ENCODE data around the gene PPFIBP1. TPM values are rescaled to one million over a fixed set of nuclear protein-coding genes. Genes with fewer than 3 reads are reported as not detected.

PPFIBP1 gene
- total and polyA plus RNA-seq, 9 donors = 61.3 to 216 (median 155) TPM

DNA sequence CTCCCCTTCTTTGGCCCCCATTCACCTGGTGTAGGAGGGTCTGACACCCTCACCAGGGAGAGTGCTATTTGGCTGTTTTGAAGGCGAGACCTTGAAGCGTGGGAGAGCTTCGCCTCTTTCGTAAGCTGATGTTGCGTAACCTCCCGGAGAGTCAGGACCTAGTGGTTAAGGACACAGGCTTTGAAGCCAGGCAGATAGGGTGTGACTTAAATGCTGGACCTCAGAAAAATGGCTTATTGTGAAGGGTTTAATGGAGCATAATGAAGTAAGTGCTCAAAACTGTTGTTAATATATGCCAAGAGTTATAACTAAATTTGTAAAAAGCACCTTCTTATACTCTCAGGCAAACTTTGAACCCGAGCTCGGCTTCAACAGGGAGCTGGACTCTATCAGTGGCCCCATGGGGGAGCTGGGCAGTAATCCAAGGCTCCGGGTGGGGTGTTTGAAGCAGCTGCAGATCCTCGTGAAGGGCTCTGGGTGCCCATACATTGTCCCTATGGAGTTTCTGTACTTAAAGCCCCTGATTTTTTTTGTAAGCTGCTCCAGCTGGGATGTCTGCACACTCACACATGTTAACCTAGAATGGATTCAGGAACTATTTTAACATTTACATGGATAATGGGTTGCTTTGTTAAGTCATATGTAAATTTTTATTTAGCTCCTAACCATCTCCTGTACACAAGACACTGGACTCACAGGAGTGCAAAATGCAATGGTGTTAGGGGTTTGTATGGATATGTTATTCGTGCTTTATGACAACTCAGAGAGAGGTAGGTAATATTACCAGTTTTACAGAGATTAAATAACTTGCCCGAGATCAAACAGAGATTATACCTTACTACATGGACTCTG lies 26.0 kb downstream of the PPFIBP1 start:
- peak; percentile 87 to 96 (median 90) for DNase-seq
- Histone ChIP-seq H3K36me3 (no peaks in the 10 kb centered on the region), H3K27ac (peak overlapping the region; percentile 11 to 84), H3K27me3 (no peaks in the 10 kb centered on the region), H3K4me1 (ENCODE audit: insufficient read depth) (peaks cover 51% of the 10 kb centered on the region), H3K4me3 (no peak overlapping the region), H3K9me3 (no peaks in the 10 kb centered on the region)
- intact Hi-C loops (cut with DNase I) = no loop called here
- 14 to 19% (median 14%) methylated on average over 12 of the region's 12 CpGs for WGBS, 3 donors
- TF ChIP-seq POLR2A (IDR thresholded peaks at IDR 0.05) (no peak), EP300 (IDR thresholded peaks at IDR 0.05) (peak; percentile 44)
- TF ChIP-seq, protein P1, sequence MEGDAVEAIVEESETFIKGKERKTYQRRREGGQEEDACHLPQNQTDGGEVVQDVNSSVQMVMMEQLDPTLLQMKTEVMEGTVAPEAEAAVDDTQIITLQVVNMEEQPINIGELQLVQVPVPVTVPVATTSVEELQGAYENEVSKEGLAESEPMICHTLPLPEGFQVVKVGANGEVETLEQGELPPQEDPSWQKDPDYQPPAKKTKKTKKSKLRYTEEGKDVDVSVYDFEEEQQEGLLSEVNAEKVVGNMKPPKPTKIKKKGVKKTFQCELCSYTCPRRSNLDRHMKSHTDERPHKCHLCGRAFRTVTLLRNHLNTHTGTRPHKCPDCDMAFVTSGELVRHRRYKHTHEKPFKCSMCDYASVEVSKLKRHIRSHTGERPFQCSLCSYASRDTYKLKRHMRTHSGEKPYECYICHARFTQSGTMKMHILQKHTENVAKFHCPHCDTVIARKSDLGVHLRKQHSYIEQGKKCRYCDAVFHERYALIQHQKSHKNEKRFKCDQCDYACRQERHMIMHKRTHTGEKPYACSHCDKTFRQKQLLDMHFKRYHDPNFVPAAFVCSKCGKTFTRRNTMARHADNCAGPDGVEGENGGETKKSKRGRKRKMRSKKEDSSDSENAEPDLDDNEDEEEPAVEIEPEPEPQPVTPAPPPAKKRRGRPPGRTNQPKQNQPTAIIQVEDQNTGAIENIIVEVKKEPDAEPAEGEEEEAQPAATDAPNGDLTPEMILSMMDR (IDR thresholded peaks at IDR 0.05) = no peak

DNA sequence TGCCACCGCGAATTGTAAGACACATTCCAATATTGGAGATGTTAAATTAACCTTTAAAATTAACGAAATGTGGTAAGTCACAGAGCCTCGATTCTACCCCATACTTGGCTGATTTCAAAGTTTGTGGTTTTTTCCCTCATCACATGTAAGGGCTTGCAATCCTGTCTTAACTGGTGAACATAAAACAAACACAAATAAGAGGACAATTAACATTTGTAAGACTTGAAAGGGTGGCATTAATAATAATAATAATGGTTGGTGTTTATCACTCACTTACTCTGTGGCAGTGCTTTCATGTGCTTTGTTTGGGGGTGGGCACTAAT lies 26.6 kb downstream of the PPFIBP1 start:
- intact Hi-C loops (cut with DNase I) = no loop called here

DNA sequence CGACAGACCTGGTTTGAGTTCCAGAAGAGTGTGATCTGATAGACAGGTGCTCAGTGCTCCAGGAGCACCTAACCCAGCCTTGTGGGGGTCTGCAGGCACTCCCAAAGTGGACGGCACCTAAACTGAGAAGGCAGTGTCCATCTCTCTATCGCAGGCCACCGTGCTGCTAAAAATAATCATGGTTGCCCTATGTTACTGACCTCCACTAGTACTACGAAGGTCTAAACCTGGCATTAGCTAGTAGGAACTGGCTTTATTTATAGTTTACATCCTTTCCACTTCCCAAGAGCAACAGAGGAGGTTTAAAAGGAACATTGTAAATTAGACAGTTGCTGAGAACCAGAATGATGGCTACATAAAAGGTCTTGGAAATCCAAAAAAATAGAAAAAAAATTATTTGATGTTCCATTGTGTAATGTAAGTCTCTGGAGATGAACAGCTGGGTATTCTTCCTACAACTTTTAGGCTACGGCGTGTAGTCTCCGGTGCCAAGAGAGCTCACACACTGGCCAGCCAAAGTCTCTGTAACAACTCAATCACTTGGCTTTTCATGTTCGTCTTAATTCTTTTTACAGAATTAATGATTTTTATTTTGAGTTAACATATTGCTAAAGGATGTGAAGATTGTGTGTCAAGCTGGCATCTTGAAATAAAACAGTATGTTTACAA lies 27.3 kb downstream of the PPFIBP1 start:
- DNase-seq = no peak
- intact Hi-C loops (cut with DNase I) = no loop called here
- peak overlapping the region in 1 of 2 donors; percentile 84 for H3K27ac ChIP-seq
- 32 to 37% (median 33%) methylated on average over 9 of the region's 9 CpGs for WGBS, 3 donors
- H3K27me3 ChIP-seq = no peaks in the 10 kb centered on the region
- H3K9me3 ChIP-seq = no peaks in the 10 kb centered on the region
- H3K4me3 ChIP-seq = no peak overlapping the region
- H3K4me1 ChIP-seq (ENCODE audit: insufficient read depth) = peaks cover 47% of the 10 kb centered on the region
- H3K36me3 ChIP-seq = no peaks in the 10 kb centered on the region
- no peak for TF ChIP-seq POLR2A (IDR thresholded peaks at IDR 0.05)
- no peak for TF ChIP-seq EP300 (IDR thresholded peaks at IDR 0.05)
- TF ChIP-seq, protein P1 (IDR thresholded peaks at IDR 0.05) = no peak

More for the DNA sequence above, 26.6 kb downstream of the PPFIBP1 start:
- TF ChIP-seq, protein P1 (IDR thresholded peaks at IDR 0.05) = no peak
- TF ChIP-seq POLR2A (IDR thresholded peaks at IDR 0.05) (no peak), EP300 (IDR thresholded peaks at IDR 0.05) (no peak)
- H3K4me3 ChIP-seq = no peak overlapping the region
- WGBS, 3 donors = 34 to 62% (median 40%) methylated on average over 4 of the region's 4 CpGs
- peaks cover 46% of the 10 kb centered on the region for H3K4me1 ChIP-seq (ENCODE audit: insufficient read depth)
- H3K9me3 ChIP-seq = no peaks in the 10 kb centered on the region
- no peak for DNase-seq
- H3K27me3 ChIP-seq = no peaks in the 10 kb centered on the region
- H3K27ac ChIP-seq = peak overlapping the region in 1 of 2 donors; percentile 84
- no peaks in the 10 kb centered on the region for H3K36me3 ChIP-seq

DNA sequence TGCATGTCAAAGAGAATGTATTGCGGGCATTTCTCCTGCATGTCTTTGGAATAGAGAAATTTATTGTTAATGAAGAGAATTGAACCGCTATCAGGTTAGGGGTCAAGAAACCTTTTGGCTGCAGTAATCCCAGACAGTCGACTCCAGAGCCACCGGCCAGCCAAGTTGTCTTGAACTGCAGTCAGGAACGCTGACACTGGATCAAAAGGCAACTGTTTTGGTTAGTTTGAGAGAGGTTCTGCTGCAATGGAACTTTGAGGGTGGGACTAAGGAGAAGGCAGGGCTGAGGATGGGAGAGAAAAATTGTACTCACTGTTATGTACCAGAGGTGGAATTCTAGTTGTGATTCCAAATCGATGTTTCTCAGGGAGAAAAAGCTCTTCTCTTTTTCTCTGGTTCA lies 28.2 kb downstream of the PPFIBP1 start:
- DNase-seq = no peak
- WGBS, 3 donors = 58 to 70% (median 69%) methylated on average over 6 of the region's 6 CpGs
- peak overlapping the region in 1 of 2 donors; percentile 84 for H3K27ac ChIP-seq
- intact Hi-C loops (cut with DNase I) = no loop called here
- peaks cover 42% of the 10 kb centered on the region for H3K4me1 ChIP-seq (ENCODE audit: insufficient read depth)
- no peaks in the 10 kb centered on the region for H3K9me3 ChIP-seq
- TF ChIP-seq, protein P1 (IDR thresholded peaks at IDR 0.05) = no peak
- no peak for TF ChIP-seq POLR2A (IDR thresholded peaks at IDR 0.05)
- TF ChIP-seq EP300 (IDR thresholded peaks at IDR 0.05) = no peak
- H3K27me3 ChIP-seq = no peaks in the 10 kb centered on the region
- H3K36me3 ChIP-seq = no peaks in the 10 kb centered on the region
- H3K4me3 ChIP-seq = no peak overlapping the region
